ENCODE measurements around the gene CCR7. TPM values are rescaled to one million over a fixed set of nuclear protein-coding genes. Genes with fewer than 3 reads are reported as not detected.
A peak's percentile ranks its signal among the peaks of the same experiment; 100 is the strongest.

Gene CCR7
- total and polyA plus RNA-seq, 2 of the 13 experiments (the other 11 are each of a cell fraction or from before 2014, with no cell fraction given) = 0.04 to 0.53 TPM

DNA sequence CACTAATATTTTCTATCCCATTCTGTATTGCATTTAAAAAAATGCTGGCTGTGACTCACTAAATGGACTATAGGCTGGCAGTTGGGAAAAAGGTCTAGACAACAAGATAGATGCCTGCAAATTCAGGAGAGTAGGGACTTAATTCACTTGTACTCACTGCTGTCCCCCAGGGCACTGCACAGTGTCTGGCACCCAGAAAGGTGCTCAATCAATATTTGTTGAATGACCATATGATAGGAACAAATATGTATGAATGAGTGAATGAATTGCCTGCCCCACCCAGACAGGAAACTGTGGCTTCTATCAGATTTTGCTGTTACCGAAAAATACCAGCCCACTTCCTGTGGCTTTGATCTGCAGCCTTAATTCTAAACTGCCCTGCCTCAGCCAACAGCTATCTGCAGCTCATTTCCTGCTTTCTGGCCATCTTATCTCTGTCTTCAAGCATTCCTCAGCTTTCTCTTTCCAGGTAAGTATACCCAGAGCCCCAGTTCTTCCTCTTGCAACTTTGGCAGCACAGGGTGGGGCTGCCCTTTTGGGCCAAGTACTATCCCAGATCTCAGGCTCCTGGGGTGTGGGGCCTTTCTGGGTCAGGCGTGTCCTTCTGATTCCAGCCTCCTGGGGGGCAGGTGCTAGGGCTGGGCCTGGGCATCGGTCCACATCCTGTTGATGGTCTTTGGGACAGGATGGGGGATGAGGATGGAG is 48.5 kb downstream of the CCR7 start (continued):
- no peak for TF ChIP-seq YY1 (IDR thresholded peaks at IDR 0.05; ENCODE audit: insufficient read depth, insufficient replicate concordance, low read depth, low read length)
- no peak for TF ChIP-seq RFXANK (CRISPR knock-in tag; IDR thresholded peaks at IDR 0.05)
- TF ChIP-seq, protein P1, sequence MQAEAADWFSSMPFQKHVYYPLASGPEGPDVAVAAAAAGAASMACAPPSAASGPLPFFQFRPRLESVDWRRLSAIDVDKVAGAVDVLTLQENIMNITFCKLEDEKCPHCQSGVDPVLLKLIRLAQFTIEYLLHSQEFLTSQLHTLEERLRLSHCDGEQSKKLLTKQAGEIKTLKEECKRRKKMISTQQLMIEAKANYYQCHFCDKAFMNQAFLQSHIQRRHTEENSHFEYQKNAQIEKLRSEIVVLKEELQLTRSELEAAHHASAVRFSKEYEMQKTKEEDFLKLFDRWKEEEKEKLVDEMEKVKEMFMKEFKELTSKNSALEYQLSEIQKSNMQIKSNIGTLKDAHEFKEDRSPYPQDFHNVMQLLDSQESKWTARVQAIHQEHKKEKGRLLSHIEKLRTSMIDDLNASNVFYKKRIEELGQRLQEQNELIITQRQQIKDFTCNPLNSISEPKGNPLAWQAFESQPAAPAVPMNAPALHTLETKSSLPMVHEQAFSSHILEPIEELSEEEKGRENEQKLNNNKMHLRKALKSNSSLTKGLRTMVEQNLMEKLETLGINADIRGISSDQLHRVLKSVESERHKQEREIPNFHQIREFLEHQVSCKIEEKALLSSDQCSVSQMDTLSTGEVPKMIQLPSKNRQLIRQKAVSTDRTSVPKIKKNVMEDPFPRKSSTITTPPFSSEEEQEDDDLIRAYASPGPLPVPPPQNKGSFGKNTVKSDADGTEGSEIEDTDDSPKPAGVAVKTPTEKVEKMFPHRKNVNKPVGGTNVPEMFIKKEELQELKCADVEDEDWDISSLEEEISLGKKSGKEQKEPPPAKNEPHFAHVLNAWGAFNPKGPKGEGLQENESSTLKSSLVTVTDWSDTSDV (CRISPR knock-in tag; IDR thresholded peaks at IDR 0.05) = no peak
- TF ChIP-seq HMGA1 (CRISPR knock-in tag; conservative IDR thresholded peaks at IDR 0.05) = no peak
- no peak for TF ChIP-seq MAFF (IDR thresholded peaks at IDR 0.05; ENCODE audit: low read depth, low read length)
- peak; percentile 17; the same call in 1 of the 2 replicates for TF ChIP-seq RXRA (CRISPR knock-in tag; IDR thresholded peaks at IDR 0.05)
- TF ChIP-seq ZNF839 (CRISPR knock-in tag; IDR thresholded peaks at IDR 0.05; ENCODE audit: borderline replicate concordance) = no peak
- TF ChIP-seq, protein P2, sequence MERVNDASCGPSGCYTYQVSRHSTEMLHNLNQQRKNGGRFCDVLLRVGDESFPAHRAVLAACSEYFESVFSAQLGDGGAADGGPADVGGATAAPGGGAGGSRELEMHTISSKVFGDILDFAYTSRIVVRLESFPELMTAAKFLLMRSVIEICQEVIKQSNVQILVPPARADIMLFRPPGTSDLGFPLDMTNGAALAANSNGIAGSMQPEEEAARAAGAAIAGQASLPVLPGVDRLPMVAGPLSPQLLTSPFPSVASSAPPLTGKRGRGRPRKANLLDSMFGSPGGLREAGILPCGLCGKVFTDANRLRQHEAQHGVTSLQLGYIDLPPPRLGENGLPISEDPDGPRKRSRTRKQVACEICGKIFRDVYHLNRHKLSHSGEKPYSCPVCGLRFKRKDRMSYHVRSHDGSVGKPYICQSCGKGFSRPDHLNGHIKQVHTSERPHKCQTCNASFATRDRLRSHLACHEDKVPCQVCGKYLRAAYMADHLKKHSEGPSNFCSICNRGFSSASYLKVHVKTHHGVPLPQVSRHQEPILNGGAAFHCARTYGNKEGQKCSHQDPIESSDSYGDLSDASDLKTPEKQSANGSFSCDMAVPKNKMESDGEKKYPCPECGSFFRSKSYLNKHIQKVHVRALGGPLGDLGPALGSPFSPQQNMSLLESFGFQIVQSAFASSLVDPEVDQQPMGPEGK (CRISPR knock-in tag; IDR thresholded peaks at IDR 0.05) = peak; percentile 43; the same call in 1 of the 2 replicates
- TF ChIP-seq, protein P3, sequence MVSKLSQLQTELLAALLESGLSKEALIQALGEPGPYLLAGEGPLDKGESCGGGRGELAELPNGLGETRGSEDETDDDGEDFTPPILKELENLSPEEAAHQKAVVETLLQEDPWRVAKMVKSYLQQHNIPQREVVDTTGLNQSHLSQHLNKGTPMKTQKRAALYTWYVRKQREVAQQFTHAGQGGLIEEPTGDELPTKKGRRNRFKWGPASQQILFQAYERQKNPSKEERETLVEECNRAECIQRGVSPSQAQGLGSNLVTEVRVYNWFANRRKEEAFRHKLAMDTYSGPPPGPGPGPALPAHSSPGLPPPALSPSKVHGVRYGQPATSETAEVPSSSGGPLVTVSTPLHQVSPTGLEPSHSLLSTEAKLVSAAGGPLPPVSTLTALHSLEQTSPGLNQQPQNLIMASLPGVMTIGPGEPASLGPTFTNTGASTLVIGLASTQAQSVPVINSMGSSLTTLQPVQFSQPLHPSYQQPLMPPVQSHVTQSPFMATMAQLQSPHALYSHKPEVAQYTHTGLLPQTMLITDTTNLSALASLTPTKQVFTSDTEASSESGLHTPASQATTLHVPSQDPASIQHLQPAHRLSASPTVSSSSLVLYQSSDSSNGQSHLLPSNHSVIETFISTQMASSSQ (IDR thresholded peaks at IDR 0.05; ENCODE audit: low read depth) = no peak
- TF ChIP-seq, protein P3 (CRISPR knock-in tag; IDR thresholded peaks at IDR 0.05; ENCODE audit: borderline replicate concordance) = peak; percentile 28; the same call in 1 of the 2 replicates
- peak; percentile 61 for TF ChIP-seq MED1 (CRISPR knock-in tag; IDR thresholded peaks at IDR 0.05)
- no peak for TF ChIP-seq HIVEP1 (CRISPR knock-in tag; IDR thresholded peaks at IDR 0.05)
- no peak for TF ChIP-seq RFXAP (CRISPR knock-in tag; IDR thresholded peaks at IDR 0.05; ENCODE audit: borderline replicate concordance)
- TF ChIP-seq HMG20A (CRISPR knock-in tag; IDR thresholded peaks at IDR 0.05; ENCODE audit: borderline replicate concordance) = peak; percentile 57; the same call in 1 of the 2 replicates
- TF ChIP-seq SNAI1 (CRISPR knock-in tag; IDR thresholded peaks at IDR 0.05; ENCODE audit: borderline replicate concordance) = no peak
- no peak for TF ChIP-seq PTBP1 (IDR thresholded peaks at IDR 0.05; ENCODE audit: low read depth, low read length, poor library complexity, severe bottlenecking)
- TF ChIP-seq MTF1 (CRISPR knock-in tag; IDR thresholded peaks at IDR 0.05) = no peak
- TF ChIP-seq ZNF530 (CRISPR knock-in tag; IDR thresholded peaks at IDR 0.05; ENCODE audit: low read depth) = no peak
- TF ChIP-seq ZNF12 (CRISPR knock-in tag; IDR thresholded peaks at IDR 0.05) = 0 out of 2 replicates have a peak, but pooled peaks have one; percentile 12
- TF ChIP-seq NR2F6 (IDR thresholded peaks at IDR 0.05) = no peak
- TF ChIP-seq NR2F6 (CRISPR knock-in tag; IDR thresholded peaks at IDR 0.05) = peak; percentile 41; the same call in 1 of the 2 replicates
- no peak for TF ChIP-seq SYNCRIP (IDR thresholded peaks at IDR 0.05; ENCODE audit: insufficient read depth, low read depth, low read length)
